T-helper 2 cell (primary cell): ENCODE measurements around the gene SPEG.

ENCODE experiments used
- DNase-seq, 5 experiments: peaks; one replicate each; pipeline versions ENCODE4 v3.0.0 to v3.0.0-alpha.2; 2012 to 2022

The SPEG gene

GRCh38 chr2:219536967-219537366 lies 102.3 kb downstream of the SPEG start:
- no peak for DNase-seq

- no peak for DNase-seq
Observed at GRCh38 chr2:219537657-219538488, 103.2 kb downstream of the SPEG start.

DNA sequence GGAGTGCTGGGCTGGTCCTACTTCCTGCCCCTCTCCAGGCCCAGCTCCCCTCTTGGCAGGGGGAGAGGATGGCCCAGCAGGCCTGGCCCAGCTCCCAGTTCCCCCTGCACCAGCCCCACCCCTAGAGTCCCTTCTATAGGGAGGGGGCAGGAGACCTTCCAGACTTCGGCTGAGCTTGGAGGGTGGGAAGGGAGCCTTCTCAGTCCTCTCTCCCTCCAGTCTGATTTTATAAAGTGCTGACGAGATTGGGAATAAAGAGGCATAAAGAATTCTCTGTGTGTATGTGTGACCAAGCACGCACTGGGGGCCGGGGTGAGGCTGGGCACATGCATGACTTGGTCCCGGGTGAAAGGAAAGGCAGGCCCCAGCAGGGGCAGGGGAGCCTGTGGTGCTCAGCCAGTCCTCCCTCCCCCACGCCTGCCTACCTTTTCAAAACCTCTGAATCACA lies 103.9 kb downstream of the SPEG start:
- DNase-seq, result no peak

DNA sequence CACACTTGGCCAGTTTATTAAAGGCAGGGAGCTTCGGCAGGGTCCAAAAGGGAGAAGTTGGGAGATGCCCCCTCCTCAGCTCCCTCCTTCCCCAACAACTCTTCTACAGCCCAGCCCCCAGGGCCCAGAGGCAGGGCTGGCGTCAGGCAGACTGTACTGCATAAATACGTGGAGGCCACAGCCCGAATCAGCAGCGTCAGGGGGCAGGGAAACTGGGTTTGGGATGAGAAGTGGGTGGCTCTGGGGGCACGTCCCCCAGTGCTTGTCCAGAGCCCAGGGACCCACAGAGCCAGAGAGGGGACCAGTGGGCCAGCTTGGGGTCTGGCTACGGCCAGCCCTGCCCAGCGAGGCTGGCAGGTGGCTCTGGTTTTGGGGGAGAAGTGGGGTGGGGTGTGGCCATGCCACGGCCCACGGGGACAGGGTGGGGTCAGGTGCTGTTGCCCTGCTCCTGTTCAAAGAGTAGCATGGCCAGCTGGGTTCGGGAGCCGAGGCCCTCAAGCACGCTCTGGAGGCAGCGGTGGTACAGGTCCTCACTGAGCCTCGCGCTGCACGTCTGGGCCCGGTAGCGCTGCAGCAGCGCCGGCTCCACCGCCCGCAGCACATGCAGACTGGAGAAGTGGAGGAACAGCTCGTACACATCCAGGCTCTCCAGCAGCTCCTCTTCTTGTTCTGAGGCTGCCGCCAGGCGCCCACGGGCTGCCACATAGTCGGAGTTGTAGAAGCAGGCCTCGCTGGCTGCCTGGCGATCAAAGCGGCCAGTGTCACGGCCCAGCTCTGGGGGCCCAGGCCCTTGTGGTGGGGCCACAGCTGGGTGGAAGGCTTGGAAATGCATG lies 104.5 kb downstream of the SPEG start:
- no peak for DNase-seq

DNA sequence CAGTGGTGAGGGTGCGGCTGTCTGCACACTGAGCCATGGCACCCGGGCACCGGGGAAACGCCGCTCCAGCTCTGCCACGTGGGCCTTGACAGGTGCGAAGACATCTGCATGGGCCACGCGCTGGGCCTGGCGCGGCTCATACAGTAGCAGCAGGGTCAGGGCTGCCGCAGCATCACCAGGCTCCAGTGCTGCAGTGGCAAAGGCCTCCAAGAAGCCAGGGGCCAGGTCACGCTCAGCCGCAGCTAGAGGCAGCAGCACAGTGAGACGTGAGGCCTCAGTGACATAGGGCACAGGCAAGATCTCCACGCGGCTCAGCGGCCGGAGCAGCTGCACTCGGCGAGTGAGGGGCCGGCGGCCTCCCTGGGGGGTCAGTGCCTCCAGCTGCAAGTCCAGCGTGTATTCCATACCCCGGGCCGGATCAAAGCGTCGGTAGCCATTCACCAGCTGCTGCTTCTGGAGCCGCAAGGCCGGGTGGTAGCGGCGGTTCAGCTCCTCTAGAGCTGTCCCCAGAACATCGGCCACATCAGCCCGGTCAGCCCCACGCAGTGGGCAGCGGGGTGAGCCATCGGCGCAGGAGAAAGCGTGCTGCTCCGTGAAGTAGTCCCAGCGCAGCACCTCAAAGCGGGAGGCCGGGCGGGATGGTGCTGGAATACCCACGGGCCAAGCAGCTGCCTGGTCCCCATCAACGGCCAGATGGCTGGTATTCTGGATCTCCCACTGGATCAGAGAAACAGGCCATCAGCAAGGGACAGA lies 105.5 kb downstream of the SPEG start:
- DNase-seq, result no peak

- DNase-seq, result no peak
Observed at GRCh38 chr2:219540784-219541504, 106.3 kb downstream of the SPEG start.

GRCh38 chr2:219541611-219542180 lies 107.1 kb downstream of the SPEG start:
- DNase-seq, result peak; percentile 69 to 85 (median 80)

DNA sequence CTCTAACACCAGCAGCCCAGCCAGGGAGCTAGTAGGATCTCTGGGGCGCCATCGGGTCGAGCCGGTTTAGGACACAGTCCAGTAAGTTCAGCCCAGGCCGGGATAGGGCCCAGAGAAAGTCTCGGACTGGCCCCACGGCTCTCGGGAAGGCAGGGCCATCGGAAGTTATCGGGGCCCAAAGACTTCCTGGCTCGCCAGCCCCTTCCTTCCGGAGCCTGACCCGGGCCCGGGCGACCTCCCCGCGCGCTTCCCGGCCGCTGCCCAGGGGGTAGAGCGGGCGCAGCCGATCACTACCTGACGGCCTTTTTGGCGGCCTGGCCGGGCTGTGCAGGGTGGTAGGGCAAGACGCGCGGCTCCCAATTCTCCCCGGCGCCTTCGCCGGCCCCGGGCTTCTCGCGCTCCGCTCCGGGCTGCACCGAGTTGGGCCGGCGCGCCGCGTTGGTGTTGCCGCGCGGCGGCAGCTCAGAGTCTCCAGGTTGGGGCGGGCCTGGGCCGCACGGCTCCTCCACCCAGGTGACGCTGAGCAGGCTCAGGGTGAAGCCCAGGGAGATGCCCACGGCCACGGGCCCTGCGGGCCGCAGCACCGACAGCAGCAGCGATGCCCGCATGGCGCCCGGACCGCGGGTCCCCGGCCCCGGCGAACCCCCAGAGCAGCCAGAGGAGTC lies 108.4 kb downstream of the SPEG start:
- DNase-seq, result no peak

GRCh38 chr2:219543596-219544358 lies 109.1 kb downstream of the SPEG start, which contains the start of the genes CHPF and TMEM198:
TSS of gene CHPF (minus strand) at chr2:219543809. CDS start at chr2:219543538, 271 bp downstream.
TSS of gene TMEM198 (plus strand) at chr2:219544028. CDS start at chr2:219544728, 700 bp downstream.
- DNase-seq, result peak; percentile 76 to 94 (median 88)

DNA sequence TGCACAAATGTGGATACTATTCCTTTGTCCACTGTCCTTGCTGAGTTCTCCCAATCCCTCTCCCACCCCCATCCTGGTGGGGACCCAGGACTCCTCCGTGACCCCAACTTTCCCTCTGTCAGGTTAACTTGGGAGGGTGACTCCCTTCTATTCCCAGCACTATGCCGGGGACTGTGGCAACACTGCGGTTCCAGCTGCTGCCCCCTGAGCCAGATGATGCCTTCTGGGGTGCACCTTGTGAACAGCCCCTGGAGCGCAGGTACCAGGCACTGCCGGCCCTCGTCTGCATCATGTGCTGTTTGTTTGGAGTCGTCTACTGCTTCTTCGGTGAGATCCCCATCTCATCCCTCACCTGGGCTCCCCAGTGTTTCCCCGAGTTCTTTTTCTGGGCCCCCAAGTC lies 109.9 kb downstream of the SPEG start:
- no peak for DNase-seq

DNA sequence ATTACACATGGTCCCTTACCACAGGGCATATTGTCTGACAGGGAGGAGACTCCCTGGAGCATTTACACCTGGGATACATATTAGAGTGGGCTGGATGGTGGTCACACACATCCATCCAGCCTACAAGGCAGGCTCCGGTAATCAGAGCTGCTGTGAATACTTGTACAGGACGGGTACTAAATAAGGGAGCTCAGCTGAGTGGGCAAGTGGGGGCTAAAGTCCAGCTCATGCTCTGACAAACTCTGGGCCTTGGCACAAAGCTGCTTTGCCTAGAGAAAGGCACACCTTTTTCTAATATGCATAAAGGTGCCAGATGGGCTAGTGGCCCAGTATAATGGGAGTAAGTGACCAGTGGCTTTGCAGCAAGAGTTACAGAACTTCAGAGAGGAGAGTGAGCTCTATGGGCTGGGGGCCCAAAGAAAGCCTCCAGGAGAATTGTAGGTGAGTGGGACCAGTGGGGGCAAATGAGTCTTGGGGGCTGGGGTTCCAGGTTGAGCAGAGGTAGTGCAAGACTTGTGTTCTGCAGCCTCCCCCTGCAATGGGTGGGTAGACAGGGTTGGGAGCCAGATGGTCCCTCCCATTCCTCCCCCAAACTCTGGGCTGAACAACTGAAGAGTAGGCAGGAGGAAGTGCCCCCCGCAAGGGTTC lies 110.8 kb downstream of the SPEG start:
- DNase-seq, result no peak

DNA sequence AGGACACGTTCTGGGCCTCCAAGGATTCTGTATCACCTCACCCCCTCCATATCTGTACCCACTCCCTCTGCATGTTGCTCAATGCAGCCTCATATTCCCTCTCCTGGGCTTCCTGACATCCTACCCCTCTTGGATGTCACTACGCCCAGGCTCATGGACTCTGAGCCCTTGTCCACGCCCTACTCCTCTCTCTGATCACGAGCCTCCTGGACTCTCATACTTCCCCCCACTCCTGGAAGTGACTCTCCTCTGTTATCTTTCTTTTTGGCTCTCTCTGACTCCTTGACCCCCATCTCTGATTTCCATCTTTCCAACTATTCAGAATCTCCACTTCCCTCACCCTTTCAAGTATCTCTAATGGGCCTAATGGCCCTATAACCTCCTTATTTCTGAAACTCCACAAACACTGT lies 111.3 kb downstream of the SPEG start:
- no peak for DNase-seq

DNA sequence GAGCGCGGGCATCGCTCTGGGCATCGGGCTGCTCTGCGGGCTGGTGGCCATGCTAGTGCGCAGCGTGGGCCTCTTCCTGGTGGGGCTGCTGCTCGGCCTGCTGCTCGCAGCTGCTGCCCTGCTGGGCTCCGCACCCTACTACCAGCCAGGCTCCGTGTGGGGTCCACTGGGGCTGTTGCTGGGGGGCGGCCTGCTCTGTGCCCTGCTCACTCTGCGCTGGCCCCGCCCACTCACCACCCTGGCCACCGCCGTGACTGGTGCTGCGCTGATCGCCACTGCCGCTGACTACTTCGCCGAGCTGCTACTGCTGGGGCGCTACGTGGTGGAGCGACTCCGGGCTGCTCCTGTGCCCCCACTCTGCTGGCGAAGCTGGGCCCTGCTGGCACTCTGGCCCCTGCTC lies 113.0 kb downstream of the SPEG start:
- no peak for DNase-seq
